Natural killer cell (primary cell): ENCODE measurements around the gene CORO2B. TPM values are rescaled to one million over a fixed set of nuclear protein-coding genes. Genes with fewer than 3 reads are reported as not detected.

Experiments
- ATAC-seq, 3 donors: fragments of 150-1000 bp in 2 of 3; fragments of 200-7000 bp in 1 of 3; cut with Tn5 transposase; 1 replicate in 1 of 3; 2 replicates in 2 of 3; pipeline ENCODE4 v1.10.0; 2021; ENCODE audit warnings: mild to moderate bottlenecking in 2 of 3, moderate library complexity in 2 of 3
- DNase-seq, 2 donors: peaks; one replicate each; pipeline versions ENCODE4 v3.0.0 to v3.0.0-alpha.2; 2013 to 2021; ENCODE audit warnings: mixed read lengths in 1 of 2
- H3K27ac ChIP-seq: one replicate; pipeline ENCODE4 v1.5.1; 2013; ENCODE audit warnings: mild to moderate bottlenecking, low read length
- H3K27me3 ChIP-seq: one replicate; pipeline ENCODE4 v1.6.1; 2013; ENCODE audit warnings: low read length; ENCODE audit not compliant: control insufficient read depth, insufficient read depth
- H3K36me3 ChIP-seq: one replicate; pipeline ENCODE4 v1.6.1; 2013; ENCODE audit warnings: low read length; ENCODE audit not compliant: control insufficient read depth, insufficient read depth
- H3K4me1 ChIP-seq: one replicate; pipeline ENCODE4 v1.6.1; 2013; ENCODE audit warnings: low read length; ENCODE audit not compliant: control insufficient read depth, insufficient read depth
- H3K4me3 ChIP-seq: one replicate; pipeline ENCODE4 v1.5.1; 2013; ENCODE audit warnings: low read length
- H3K9me3 ChIP-seq: one replicate; pipeline ENCODE4 v1.6.1; 2013; ENCODE audit warnings: low read length; ENCODE audit not compliant: control insufficient read depth, insufficient read depth
- H3K27ac Mint-ChIP-seq, 2 donors: one replicate each; pipeline ENCODE4 v1.8.0; 2022; ENCODE audit warnings: mild to moderate bottlenecking in 2 of 2, mixed read lengths in 2 of 2, moderate library complexity in 1 of 2
- H3K27me3 Mint-ChIP-seq, 2 donors: one replicate each; pipeline ENCODE4 v1.8.0; 2022; ENCODE audit warnings: low read depth in 2 of 2, mixed read lengths in 2 of 2
- H3K36me3 Mint-ChIP-seq: one replicate; pipeline ENCODE4 v1.8.0; 2022; ENCODE audit warnings: mixed read lengths
- H3K4me1 Mint-ChIP-seq, 2 donors: one replicate each; pipeline ENCODE4 v1.8.0; 2022; ENCODE audit warnings: mixed read lengths in 2 of 2
- H3K4me3 Mint-ChIP-seq: one replicate; pipeline ENCODE4 v1.8.0; 2022; ENCODE audit warnings: mild to moderate bottlenecking, moderate library complexity, mixed read lengths
- H3K9me3 Mint-ChIP-seq, 2 donors: one replicate each; pipeline ENCODE4 v1.8.0; 2022; ENCODE audit warnings: mixed read lengths in 2 of 2
- WGBS: methylation state at CpG from one replicate; pipeline ENCODE4 v1.1.7; 2013; ENCODE audit warnings: missing lambda C conversion rate; ENCODE audit not compliant: insufficient coverage; 5-methylcytosine and 5-hydroxymethylcytosine counted together
- intact Hi-C: fragments of 100-400 bp; cut with micrococcal nuclease; formaldehyde crosslinking; loops from one replicate; pipeline ENCODE4 v1.14.2; 2022
- total RNA-seq, 4 donors: library from RNA; stranded (reverse); fragments of 120-200 nt in 1 of 4; gene quantifications; one replicate each; pipeline versions ENCODE4 v1.2.3 to v1.2.4, GENCODE V29; 2013 to 2022
- TF ChIP-seq, protein P1 (sequence below): fragments of 200-600 bp; IDR thresholded peaks from one replicate; pipeline ENCODE4 v1.8.0; 2022; ENCODE audit warnings: antibody characterized with exemption

The CORO2B gene
- total RNA-seq, 3 donors from 2014 or later (not counting 1 experiment from before 2014, with no cell fraction given): 0.13 TPM; not detected in 2

DNA sequence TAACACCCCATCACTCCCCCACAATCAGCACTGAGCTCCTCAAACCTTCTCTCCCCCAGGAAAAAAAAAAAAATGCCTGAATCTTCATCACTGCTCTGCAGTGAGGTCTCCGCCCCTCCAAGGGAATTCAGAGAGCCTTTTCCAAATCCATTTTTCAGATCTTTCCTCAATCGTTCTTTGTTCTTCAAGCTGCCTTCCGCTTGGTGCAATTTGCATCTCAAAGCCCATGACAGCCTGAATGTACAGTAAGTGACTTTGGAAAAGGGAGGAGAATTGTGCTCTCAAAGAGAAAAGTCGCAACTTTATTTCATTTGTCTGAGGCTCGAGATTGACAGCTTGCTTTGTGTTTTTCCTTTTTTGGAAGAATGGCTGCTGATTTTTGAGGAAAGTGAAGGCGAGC, 75.0 kb downstream of the CORO2B start:
- no peaks in the 10 kb centered on the region for H3K9me3 ChIP-seq
- ATAC-seq (no peak), DNase-seq (no peak)
- Mint-ChIP-seq H3K9me3 (no peaks in the 10 kb centered on the region), H3K4me1 (no peaks in the 10 kb centered on the region), H3K27ac (no peak overlapping the region), H3K27me3 (peaks cover 0 to 3% of the 10 kb centered on the region in 2 donors), H3K36me3 (no peaks in the 10 kb centered on the region), H3K4me3 (no peak overlapping the region)
- TF ChIP-seq, protein P1, sequence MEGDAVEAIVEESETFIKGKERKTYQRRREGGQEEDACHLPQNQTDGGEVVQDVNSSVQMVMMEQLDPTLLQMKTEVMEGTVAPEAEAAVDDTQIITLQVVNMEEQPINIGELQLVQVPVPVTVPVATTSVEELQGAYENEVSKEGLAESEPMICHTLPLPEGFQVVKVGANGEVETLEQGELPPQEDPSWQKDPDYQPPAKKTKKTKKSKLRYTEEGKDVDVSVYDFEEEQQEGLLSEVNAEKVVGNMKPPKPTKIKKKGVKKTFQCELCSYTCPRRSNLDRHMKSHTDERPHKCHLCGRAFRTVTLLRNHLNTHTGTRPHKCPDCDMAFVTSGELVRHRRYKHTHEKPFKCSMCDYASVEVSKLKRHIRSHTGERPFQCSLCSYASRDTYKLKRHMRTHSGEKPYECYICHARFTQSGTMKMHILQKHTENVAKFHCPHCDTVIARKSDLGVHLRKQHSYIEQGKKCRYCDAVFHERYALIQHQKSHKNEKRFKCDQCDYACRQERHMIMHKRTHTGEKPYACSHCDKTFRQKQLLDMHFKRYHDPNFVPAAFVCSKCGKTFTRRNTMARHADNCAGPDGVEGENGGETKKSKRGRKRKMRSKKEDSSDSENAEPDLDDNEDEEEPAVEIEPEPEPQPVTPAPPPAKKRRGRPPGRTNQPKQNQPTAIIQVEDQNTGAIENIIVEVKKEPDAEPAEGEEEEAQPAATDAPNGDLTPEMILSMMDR: no peak
- 81% methylated on average over 6 of the region's 6 CpGs for whole genome bisulfite sequencing
- H3K4me1 ChIP-seq: no peaks in the 10 kb centered on the region
- H3K27ac ChIP-seq: no peak overlapping the region
- intact Hi-C loops: no loop called here
- no peaks in the 10 kb centered on the region for H3K27me3 ChIP-seq
- no peaks in the 10 kb centered on the region for H3K36me3 ChIP-seq
- no peak overlapping the region for H3K4me3 ChIP-seq

DNA sequence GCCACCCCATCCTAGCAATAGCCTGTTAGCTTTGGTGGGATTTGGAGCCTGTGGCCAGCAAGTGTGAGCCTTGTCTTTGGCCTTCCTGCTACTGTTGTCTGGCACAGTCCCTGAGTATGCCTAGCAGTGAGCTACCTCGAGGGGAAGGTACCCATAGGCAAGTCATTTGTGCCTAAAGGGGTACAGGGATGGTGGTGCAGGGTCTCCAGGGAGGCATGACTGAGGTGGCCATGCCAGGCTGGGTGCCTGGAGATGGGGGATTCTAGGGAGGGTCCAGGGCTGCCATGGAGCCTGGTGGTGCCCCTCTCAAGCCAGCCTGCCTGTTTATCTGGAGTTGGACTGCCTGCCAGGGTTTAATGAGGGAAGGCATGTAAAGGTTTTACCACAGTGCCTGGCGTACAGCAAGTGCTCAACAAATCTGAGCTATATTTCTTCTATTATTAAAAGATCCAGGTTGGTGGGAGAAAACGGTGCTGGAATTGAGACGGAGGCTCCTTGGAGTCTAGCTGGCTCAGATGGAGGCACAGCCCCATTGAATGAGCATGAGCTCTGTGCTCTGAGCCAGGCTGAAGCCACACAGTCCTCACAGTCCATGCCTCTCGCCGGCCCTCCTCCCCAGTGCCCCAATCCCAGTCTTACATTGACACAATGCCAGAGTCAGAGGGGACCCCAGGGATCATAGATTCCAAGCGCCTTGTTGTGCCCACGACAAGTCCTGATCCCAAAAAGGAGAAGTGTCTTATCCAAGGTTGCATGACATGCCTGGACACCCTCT, 76.2 kb downstream of the CORO2B start:
- intact Hi-C loops: no loop called here

DNA sequence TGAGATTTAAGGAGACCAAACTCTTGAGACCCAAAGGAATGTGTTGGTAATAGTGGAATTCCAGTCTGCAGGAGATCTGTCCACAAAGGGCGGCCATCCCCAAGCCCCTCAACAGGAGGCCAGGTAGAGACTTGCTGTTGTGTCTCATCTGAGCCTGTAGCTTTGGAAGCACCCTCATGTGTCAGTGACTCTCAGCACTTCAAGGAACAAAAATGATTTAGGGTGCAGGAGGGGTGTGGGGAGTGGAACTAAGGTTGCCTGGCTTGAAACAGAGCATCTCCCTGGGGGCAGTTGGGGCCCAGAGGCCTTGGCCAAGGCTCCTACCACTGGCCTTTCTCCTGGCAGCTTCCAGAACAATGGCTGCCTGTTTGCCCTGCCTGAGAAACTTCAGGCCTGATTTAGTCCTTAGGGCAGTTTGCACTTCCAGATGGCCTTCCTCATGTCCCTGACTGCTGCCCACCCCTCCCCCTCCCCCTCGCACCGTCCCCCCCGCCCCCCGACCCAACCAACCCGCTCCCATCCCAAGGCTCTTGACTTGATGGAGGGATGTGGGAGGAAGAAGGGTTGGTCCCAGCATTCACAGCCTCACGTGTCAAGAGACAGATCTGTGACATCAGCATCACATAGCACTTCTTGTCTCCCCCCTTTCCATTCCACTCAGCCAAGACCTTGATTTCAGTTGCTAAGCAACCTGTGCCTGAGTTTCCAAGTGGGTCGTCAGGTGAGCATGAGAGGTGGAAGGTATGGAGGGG, 77.1 kb downstream of the CORO2B start:
- Histone ChIP-seq H3K27me3 (no peaks in the 10 kb centered on the region), H3K9me3 (no peaks in the 10 kb centered on the region), H3K4me1 (no peaks in the 10 kb centered on the region), H3K36me3 (no peaks in the 10 kb centered on the region), H3K4me3 (no peak overlapping the region), H3K27ac (no peak overlapping the region)
- intact Hi-C loops: no loop called here
- no peaks in the 10 kb centered on the region for H3K9me3 Mint-ChIP-seq
- ATAC-seq (no peak), DNase-seq (no peak)
- no peak overlapping the region for H3K27ac Mint-ChIP-seq
- no peaks in the 10 kb centered on the region for H3K4me1 Mint-ChIP-seq
- H3K4me3 Mint-ChIP-seq: no peak overlapping the region
- 94% methylated on average over 4 of the region's 8 CpGs for WGBS
- TF ChIP-seq, protein P1: no peak
- H3K27me3 Mint-ChIP-seq: peaks cover 0 to 3% of the 10 kb centered on the region in 2 donors
- no peaks in the 10 kb centered on the region for H3K36me3 Mint-ChIP-seq

More for the DNA sequence above, 76.2 kb downstream of the CORO2B start:
- H3K4me1 ChIP-seq: no peaks in the 10 kb centered on the region
- no peaks in the 10 kb centered on the region for H3K4me1 Mint-ChIP-seq
- no peak overlapping the region for H3K27ac Mint-ChIP-seq
- H3K27me3 ChIP-seq: no peaks in the 10 kb centered on the region
- H3K27me3 Mint-ChIP-seq: peaks cover 0 to 3% of the 10 kb centered on the region in 2 donors
- no peak for DNase-seq
- TF ChIP-seq, protein P1: no peak
- no peaks in the 10 kb centered on the region for H3K36me3 Mint-ChIP-seq
- WGBS: 85% methylated on average over 8 of the region's 8 CpGs
- H3K27ac ChIP-seq: no peak overlapping the region
- no peak overlapping the region for H3K4me3 ChIP-seq
- no peaks in the 10 kb centered on the region for H3K9me3 ChIP-seq
- H3K9me3 Mint-ChIP-seq: no peaks in the 10 kb centered on the region
- ATAC-seq: no peak
- no peaks in the 10 kb centered on the region for H3K36me3 ChIP-seq
- no peak overlapping the region for H3K4me3 Mint-ChIP-seq
